HG03064 (cell line): ENCODE results near the gene CBX2.

ENCODE experiments used
- ATAC-seq: cut with Tn5 transposase; IDR thresholded peaks from one replicate; pipeline ENCODE4 v1.9.1; 2021; ENCODE audit warnings: low read depth; ENCODE audit not compliant: unreplicated experiment

CBX2 gene

GRCh38 chr17:79809530-79810129 is 31.7 kb downstream of the CBX2 start:
- ATAC-seq, result no peak

- ATAC-seq, result peak; percentile 57
Measured at GRCh38 chr17:79810130-79811010, 32.4 kb downstream of the CBX2 start.

- no peak for ATAC-seq
Measured at GRCh38 chr17:79811011-79811867, 33.3 kb downstream of the CBX2 start.

GRCh38 chr17:79811868-79812352 is 34.0 kb downstream of the CBX2 start:
- ATAC-seq, result no peak

GRCh38 chr17:79812353-79813258 is 34.7 kb downstream of the CBX2 start:
- ATAC-seq, result no peak

GRCh38 chr17:79813297-79814126 is 35.6 kb downstream of the CBX2 start:
- no peak for ATAC-seq

GRCh38 chr17:79814127-79814973 is 36.4 kb downstream of the CBX2 start:
- no peak for ATAC-seq

- no peak for ATAC-seq
Measured at GRCh38 chr17:79814974-79815835, 37.3 kb downstream of the CBX2 start.

GRCh38 chr17:79815836-79816461 is 38.0 kb downstream of the CBX2 start:
- no peak for ATAC-seq

- ATAC-seq, result no peak
Measured at GRCh38 chr17:79818026-79818758, 40.2 kb downstream of the CBX2 start.

- no peak for ATAC-seq
Measured at GRCh38 chr17:79819085-79819484, 41.1 kb downstream of the CBX2 start.

GRCh38 chr17:79819534-79820276 is 41.8 kb downstream of the CBX2 start:
- no peak for ATAC-seq

GRCh38 chr17:79820959-79821330 is 43.0 kb downstream of the CBX2 start:
- no peak for ATAC-seq

- ATAC-seq, result no peak
Measured at GRCh38 chr17:79821331-79822095, 43.6 kb downstream of the CBX2 start.
